Uterus (tissue), 4 donors: ENCODE measurements around the gene SLC16A2. TPM values are rescaled to one million over a fixed set of nuclear protein-coding genes. Genes with fewer than 3 reads are reported as not detected.
"Not testable (repeated sequence)": the region's sequence is repeated elsewhere in the genome, so short reads cannot be mapped to it uniquely, and the experiment has no call there.

Source experiments
- DNase-seq, 2 donors: peaks; one replicate each; pipeline ENCODE4 v3.0.0-alpha.2; 2019 to 2020
- H3K27ac ChIP-seq, 2 donors: fragments of 200-600 bp; sonication (generic); 1 replicate in 1 of 2; 2 replicates in 1 of 2; pipeline ENCODE4 v1.5.1; 2016 to 2018
- H3K27me3 ChIP-seq, 2 donors: fragments of 200-600 bp; sonication (generic); one replicate each; pipeline ENCODE4 v1.5.1; 2018 to 2019; ENCODE audit warnings: control low read depth in 1 of 2
- H3K36me3 ChIP-seq, 2 donors: fragments of 200-600 bp; sonication (generic); one replicate each; pipeline ENCODE4 v1.5.1; 2019; ENCODE audit warnings: control low read depth in 1 of 2
- H3K4me1 ChIP-seq, 2 donors: fragments of 200-600 bp; sonication (generic); one replicate each; pipeline ENCODE4 v1.5.1; 2018 to 2019; ENCODE audit warnings: control low read depth in 1 of 2
- H3K4me3 ChIP-seq, 2 donors: fragments of 200-600 bp; sonication (generic); 1 replicate in 1 of 2; 2 replicates in 1 of 2; pipeline ENCODE4 v1.5.1; 2018 to 2019; ENCODE audit warnings: mild to moderate bottlenecking in 1 of 2
- H3K9me3 ChIP-seq, 2 donors: fragments of 200-600 bp; sonication (generic); one replicate each; pipeline ENCODE4 v1.5.1; 2019; ENCODE audit warnings: control low read depth in 1 of 2
- POLR2A ChIP-seq, 2 donors: fragments of 450-650 bp; IDR thresholded peaks; one replicate each; pipeline ENCODE4 v1.6.1; 2016; ENCODE audit warnings: antibody characterized with exemption in 2 of 2, mild to moderate bottlenecking in 1 of 2, moderate library complexity in 1 of 2
- intact Hi-C: fragments of 100-400 bp; cut with DNase I; formaldehyde crosslinking; loops from one replicate; pipeline ENCODE4 v1.15.1; 2023; ENCODE audit warnings: low total_unique reads
- total RNA-seq, 4 donors: library from RNA; depleted of rRNA in 3 of 4; stranded (reverse); fragments of >200 nt in 3 of 4; gene quantifications; one replicate each; pipeline versions ENCODE4 v1.1.0 to v1.2.4, GENCODE V29; 2014 to 2023
- TF ChIP-seq, protein P1 (sequence below), 4 experiments: fragments of 200-600 bp in 2 of 4; fragments of 450-650 bp in 2 of 4; sonication (generic) in 2 of 4; IDR thresholded peaks; one replicate each; pipeline ENCODE4 v1.5.1; 2016 to 2019; ENCODE audit warnings: antibody characterized with exemption in 4 of 4, mild to moderate bottlenecking in 2 of 4, moderate library complexity in 1 of 4
- donor health status: DM: yes; HTN: yes; CAD: no.

Gene SLC16A2
- total RNA-seq, 4 donors from 2014 or later, result 4.4 to 26.1 (median 8.2) TPM

DNA sequence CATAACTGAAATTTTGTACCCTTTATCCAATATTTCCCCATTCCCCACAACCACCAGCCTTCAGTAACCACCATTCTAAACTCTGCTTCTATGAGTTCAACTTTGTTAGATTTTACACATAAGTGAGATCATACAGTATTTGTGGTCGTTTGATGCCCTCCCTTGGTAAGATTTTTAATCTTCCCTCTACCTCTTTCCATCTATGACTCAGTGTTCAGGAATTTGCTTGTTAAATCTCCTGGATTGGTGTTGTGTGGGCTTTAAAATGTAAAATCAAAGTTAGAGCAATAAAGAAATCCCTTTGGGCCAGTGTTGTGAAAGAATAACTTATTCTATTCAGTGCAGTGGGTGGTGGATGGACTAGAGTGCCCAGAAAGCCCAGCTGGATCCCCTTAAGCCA lies 37.4 kb downstream of the SLC16A2 start:
- no peak overlapping the region for H3K4me3 ChIP-seq
- TF ChIP-seq, protein P1, sequence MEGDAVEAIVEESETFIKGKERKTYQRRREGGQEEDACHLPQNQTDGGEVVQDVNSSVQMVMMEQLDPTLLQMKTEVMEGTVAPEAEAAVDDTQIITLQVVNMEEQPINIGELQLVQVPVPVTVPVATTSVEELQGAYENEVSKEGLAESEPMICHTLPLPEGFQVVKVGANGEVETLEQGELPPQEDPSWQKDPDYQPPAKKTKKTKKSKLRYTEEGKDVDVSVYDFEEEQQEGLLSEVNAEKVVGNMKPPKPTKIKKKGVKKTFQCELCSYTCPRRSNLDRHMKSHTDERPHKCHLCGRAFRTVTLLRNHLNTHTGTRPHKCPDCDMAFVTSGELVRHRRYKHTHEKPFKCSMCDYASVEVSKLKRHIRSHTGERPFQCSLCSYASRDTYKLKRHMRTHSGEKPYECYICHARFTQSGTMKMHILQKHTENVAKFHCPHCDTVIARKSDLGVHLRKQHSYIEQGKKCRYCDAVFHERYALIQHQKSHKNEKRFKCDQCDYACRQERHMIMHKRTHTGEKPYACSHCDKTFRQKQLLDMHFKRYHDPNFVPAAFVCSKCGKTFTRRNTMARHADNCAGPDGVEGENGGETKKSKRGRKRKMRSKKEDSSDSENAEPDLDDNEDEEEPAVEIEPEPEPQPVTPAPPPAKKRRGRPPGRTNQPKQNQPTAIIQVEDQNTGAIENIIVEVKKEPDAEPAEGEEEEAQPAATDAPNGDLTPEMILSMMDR (IDR thresholded peaks at IDR 0.05), result no peak
- TF ChIP-seq POLR2A (IDR thresholded peaks at IDR 0.05), result no peak
- H3K27ac ChIP-seq, result no peak overlapping the region
- no peaks in the 10 kb centered on the region for H3K9me3 ChIP-seq
- no peaks in the 10 kb centered on the region for H3K27me3 ChIP-seq
- no peaks in the 10 kb centered on the region for H3K4me1 ChIP-seq
- no peaks in the 10 kb centered on the region for H3K36me3 ChIP-seq
- intact Hi-C loops, result no loop called here
- DNase-seq, result no peak

DNA sequence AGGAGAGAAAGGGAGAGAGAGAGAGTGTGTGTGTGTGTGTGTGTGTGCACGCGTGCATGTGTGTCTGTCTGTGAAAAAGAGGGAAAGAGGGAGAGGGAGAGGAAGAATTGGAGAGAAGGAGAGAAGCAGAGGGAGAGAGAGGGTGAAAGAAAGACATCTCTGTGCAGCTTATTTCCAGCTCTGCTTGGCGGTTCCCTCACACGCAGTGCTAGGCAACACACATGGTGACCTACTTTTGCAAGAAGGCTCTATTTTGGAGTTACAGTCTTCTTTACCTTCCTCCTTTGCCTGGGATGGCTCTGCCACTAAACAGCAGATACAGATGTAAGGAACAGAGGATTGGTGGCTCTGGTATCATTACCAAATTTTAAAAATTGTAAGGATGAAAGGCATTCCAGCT lies 40.1 kb downstream of the SLC16A2 start:
- Histone ChIP-seq H3K36me3 (no peaks in the 10 kb centered on the region), H3K4me3 (no peak overlapping the region), H3K27me3 (no peaks in the 10 kb centered on the region), H3K9me3 (no peaks in the 10 kb centered on the region), H3K4me1 (no peaks in the 10 kb centered on the region), H3K27ac (no peak overlapping the region)
- DNase-seq, result no peak
- TF ChIP-seq POLR2A (IDR thresholded peaks at IDR 0.05), result no peak
- TF ChIP-seq, protein P1 (IDR thresholded peaks at IDR 0.05), result no peak
- intact Hi-C loops, result no loop called here

DNA sequence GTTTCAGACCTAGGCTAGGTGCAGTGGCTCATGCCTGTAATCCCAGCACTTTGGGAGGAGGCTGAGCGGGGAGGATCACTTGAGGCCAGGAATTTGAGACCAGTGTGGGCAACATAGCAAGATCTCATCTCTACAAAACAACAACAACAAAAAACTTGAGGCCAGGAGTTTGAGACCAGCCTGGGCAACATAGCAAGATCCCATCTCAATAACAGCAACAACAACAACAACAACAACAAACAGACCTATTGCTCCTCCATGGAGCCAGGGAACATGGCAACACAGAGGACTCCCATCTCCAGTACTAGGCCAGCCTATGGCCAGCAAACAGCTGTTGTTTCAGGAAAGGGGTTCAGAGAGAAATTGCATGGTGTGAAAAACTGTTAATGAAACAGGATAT lies 43.4 kb downstream of the SLC16A2 start:
- intact Hi-C loops, result no loop called here

DNA sequence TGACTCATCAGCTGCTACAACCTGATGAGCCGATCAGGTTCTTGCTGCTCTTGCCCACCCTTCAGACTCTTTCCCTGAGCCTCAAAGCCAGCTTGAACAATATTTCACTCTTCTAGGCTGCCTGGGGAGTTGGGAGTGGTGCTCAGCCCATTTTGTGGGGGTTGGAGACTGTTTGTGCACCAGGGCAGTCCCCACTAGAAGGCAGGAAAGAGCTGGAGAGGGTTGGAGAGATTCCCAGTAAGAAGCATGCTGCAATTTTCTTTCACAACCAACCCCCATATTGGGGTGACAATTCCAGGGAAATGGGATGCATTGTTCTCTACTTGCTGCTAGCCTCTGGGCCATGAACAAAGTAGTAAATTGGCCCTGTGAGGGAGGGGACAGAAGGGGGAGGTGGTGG lies 44.1 kb downstream of the SLC16A2 start:
- intact Hi-C loops, result no loop called here
- Histone ChIP-seq H3K27ac (no peak overlapping the region), H3K4me1 (no peaks in the 10 kb centered on the region), H3K27me3 (no peaks in the 10 kb centered on the region), H3K9me3 (no peaks in the 10 kb centered on the region), H3K4me3 (no peak overlapping the region), H3K36me3 (no peaks in the 10 kb centered on the region)
- no peak for TF ChIP-seq POLR2A (IDR thresholded peaks at IDR 0.05)
- TF ChIP-seq, protein P1 (IDR thresholded peaks at IDR 0.05), result no peak
- no peak for DNase-seq

More for the DNA sequence above, 43.4 kb downstream of the SLC16A2 start:
- Histone ChIP-seq H3K27me3 (no peaks in the 10 kb centered on the region), H3K4me3 (no peak overlapping the region), H3K27ac (no peak overlapping the region), H3K4me1 (no peaks in the 10 kb centered on the region), H3K9me3 (no peaks in the 10 kb centered on the region), H3K36me3 (no peaks in the 10 kb centered on the region)
- no peak for DNase-seq
- TF ChIP-seq, protein P1 (IDR thresholded peaks at IDR 0.05), result no peak
- no peak for TF ChIP-seq POLR2A (IDR thresholded peaks at IDR 0.05)

DNA sequence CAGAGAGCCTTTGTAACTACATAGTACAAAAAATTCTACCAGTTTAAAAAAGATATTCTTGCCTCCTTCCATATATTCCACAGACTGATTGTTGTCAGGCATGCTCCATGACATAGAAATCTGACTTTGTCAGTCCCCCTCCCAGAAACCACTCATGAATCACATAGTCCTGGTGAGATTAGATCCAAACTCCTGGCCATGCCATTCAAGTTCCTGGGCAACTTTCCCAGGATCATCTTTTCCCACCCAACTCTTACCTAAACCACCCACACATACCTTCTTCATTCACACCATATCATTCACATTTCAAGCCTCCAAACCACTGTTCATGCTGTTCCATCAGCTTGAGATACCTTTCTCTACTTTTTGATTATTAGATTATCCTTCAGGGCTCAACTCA lies 46.4 kb downstream of the SLC16A2 start:
- TF ChIP-seq POLR2A (IDR thresholded peaks at IDR 0.05), result no peak
- TF ChIP-seq, protein P1 (IDR thresholded peaks at IDR 0.05), result no peak
- DNase-seq, result no peak
- no peaks in the 10 kb centered on the region for H3K4me1 ChIP-seq
- no peaks in the 10 kb centered on the region for H3K27me3 ChIP-seq
- H3K36me3 ChIP-seq, result no peaks in the 10 kb centered on the region
- no peaks in the 10 kb centered on the region for H3K9me3 ChIP-seq
- H3K27ac ChIP-seq, result no peak overlapping the region
- intact Hi-C loops, result no loop called here
- no peak overlapping the region for H3K4me3 ChIP-seq

DNA sequence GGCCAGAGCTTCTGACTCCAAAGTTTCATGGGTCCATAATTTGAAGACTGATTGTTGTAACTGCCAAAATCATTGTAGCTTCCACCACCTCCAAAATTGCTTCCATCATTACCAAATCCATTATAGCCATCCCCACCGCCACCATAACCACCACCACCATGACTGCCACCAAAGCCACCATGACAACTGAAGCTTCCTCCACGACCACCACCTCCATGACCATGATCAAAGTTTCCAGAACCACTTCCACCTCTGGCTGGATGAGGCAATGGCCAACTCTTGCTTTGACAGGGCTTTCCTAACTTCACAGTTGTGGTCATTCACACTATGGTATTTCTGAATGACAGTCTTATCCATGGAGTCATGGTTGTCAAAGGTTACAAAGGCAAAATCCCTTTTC lies 51.8 kb downstream of the SLC16A2 start:
- H3K27ac ChIP-seq, H3K4me1 ChIP-seq, DNase-seq, H3K36me3 ChIP-seq, intact Hi-C loops, H3K9me3 ChIP-seq, H3K4me3 ChIP-seq, H3K27me3 ChIP-seq: not testable (repeated sequence)
